Measurements from ENCODE around the gene SPANXC.
A peak's percentile ranks its signal among the peaks of the same experiment; 100 is the strongest.
"Not testable (repeated sequence)": the region's sequence is repeated elsewhere in the genome, so short reads cannot be mapped to it uniquely, and the experiment has no call there.

The SPANXC gene

GRCh38 chrX:141242417-141242816 lies at the start of gene SPANXC:
Gene SPANXC, minus strand, starts transcription at chrX:141242517. Its CDS starts 60 bp downstream, at chrX:141242457.
- not testable (repeated sequence) for ATAC-seq (replicated peaks); H3K4me1 Mint-ChIP-seq; H3K36me3 Mint-ChIP-seq; H3K4me3 Mint-ChIP-seq; DNase-seq; H3K9me3 Mint-ChIP-seq; H3K27ac Mint-ChIP-seq; H3K27me3 Mint-ChIP-seq

- Mint-ChIP-seq H3K27me3 (no peaks in the 10 kb centered on the region), H3K9me3 (no peaks in the 10 kb centered on the region), H3K27ac (no peak overlapping the region), H3K36me3 (no peaks in the 10 kb centered on the region), H3K4me3 (no peak overlapping the region), H3K4me1 (no peaks in the 10 kb centered on the region)
- DNase-seq (no peak), ATAC-seq (replicated peaks) (no peak)
These were observed 37.2 kb upstream of the SPANXC start for GRCh38 chrX:141279476-141279875.

GRCh38 chrX:141278306-141278705 lies 36.0 kb upstream of the SPANXC start:
- H3K4me3 Mint-ChIP-seq = no peak overlapping the region

GRCh38 chrX:141258080-141258479 lies 15.8 kb upstream of the SPANXC start:
- no peak overlapping the region for H3K4me3 Mint-ChIP-seq
- H3K9me3 Mint-ChIP-seq = peaks cover 0 to 3% of the 10 kb centered on the region in 2 donors
- ATAC-seq (replicated peaks) (no peak), DNase-seq (no peak)
- no peaks in the 10 kb centered on the region for H3K36me3 Mint-ChIP-seq
- no peak overlapping the region for H3K27ac Mint-ChIP-seq
- H3K27me3 Mint-ChIP-seq = peaks cover 0 to 4% of the 10 kb centered on the region in 2 donors
- no peaks in the 10 kb centered on the region for H3K4me1 Mint-ChIP-seq

More at GRCh38 chrX:141278306-141278705, 36.0 kb upstream of the SPANXC start:
- no peak for DNase-seq
- ATAC-seq (replicated peaks) = peak; percentile 64 to 73
- no peaks in the 10 kb centered on the region for H3K4me1 Mint-ChIP-seq
- H3K9me3 Mint-ChIP-seq = no peaks in the 10 kb centered on the region
- no peaks in the 10 kb centered on the region for H3K27me3 Mint-ChIP-seq
- no peak overlapping the region for H3K27ac Mint-ChIP-seq
- no peaks in the 10 kb centered on the region for H3K36me3 Mint-ChIP-seq

- DNase-seq = no peak
- no peak for ATAC-seq (replicated peaks)
- H3K36me3 Mint-ChIP-seq = no peaks in the 10 kb centered on the region
- H3K27me3 Mint-ChIP-seq = peaks cover 0 to 1% of the 10 kb centered on the region in 2 donors
- H3K27ac Mint-ChIP-seq = no peak overlapping the region
- no peaks in the 10 kb centered on the region for H3K4me1 Mint-ChIP-seq
- H3K9me3 Mint-ChIP-seq = peaks cover 0 to 8% of the 10 kb centered on the region in 2 donors
- no peak overlapping the region for H3K4me3 Mint-ChIP-seq
These were observed 20.7 kb downstream of the SPANXC start for GRCh38 chrX:141221611-141222010.

- Mint-ChIP-seq H3K27me3 (no peaks in the 10 kb centered on the region), H3K4me3 (no peak overlapping the region), H3K9me3 (peaks cover 0 to 7% of the 10 kb centered on the region in 2 donors), H3K4me1 (no peaks in the 10 kb centered on the region), H3K27ac (no peak overlapping the region), H3K36me3 (no peaks in the 10 kb centered on the region)
- no peak for DNase-seq
- ATAC-seq (replicated peaks) = no peak
These were observed 21.8 kb downstream of the SPANXC start for GRCh38 chrX:141220342-141221008.

- Mint-ChIP-seq H3K27ac (no peak overlapping the region), H3K27me3 (no peaks in the 10 kb centered on the region), H3K36me3 (no peaks in the 10 kb centered on the region), H3K4me1 (no peaks in the 10 kb centered on the region), H3K4me3 (no peak overlapping the region), H3K9me3 (peaks cover 0 to 3% of the 10 kb centered on the region in 2 donors)
- DNase-seq (no peak), ATAC-seq (replicated peaks) (no peak)
These were observed 28.1 kb downstream of the SPANXC start for GRCh38 chrX:141214196-141214595.

GRCh38 chrX:141201962-141202361 lies 40.4 kb downstream of the SPANXC start:
- no peaks in the 10 kb centered on the region for H3K36me3 Mint-ChIP-seq
- no peaks in the 10 kb centered on the region for H3K4me1 Mint-ChIP-seq
- no peaks in the 10 kb centered on the region for H3K9me3 Mint-ChIP-seq
- no peak overlapping the region for H3K27ac Mint-ChIP-seq
- ATAC-seq (replicated peaks) = no peak
- DNase-seq = no peak
- no peaks in the 10 kb centered on the region for H3K27me3 Mint-ChIP-seq
- no peak overlapping the region for H3K4me3 Mint-ChIP-seq
